Measurements from ENCODE around the gene RTL1. TPM values are rescaled to one million over a fixed set of nuclear protein-coding genes. Genes with fewer than 3 reads are reported as not detected.

Gene RTL1
- total RNA-seq, 1 experiment from 2014 or later = not detected

- H3K4ac ChIP-seq (ENCODE audit: low read depth, low read length) = no peak overlapping the region
- no peak overlapping the region for H2BK12ac ChIP-seq (ENCODE audit: insufficient read length, low read depth, low read length)
- H3K14ac ChIP-seq (ENCODE audit: insufficient read depth, low read length) = no peak overlapping the region
- no peaks in the 10 kb centered on the region for H4K20me1 ChIP-seq (ENCODE audit: control insufficient read depth, insufficient read depth, insufficient read length)
- H3K79me2 ChIP-seq (ENCODE audit: insufficient read depth, low read length) = no peaks in the 10 kb centered on the region
- Mint-ChIP-seq H3K4me1 (peaks cover 2 to 3% of the 10 kb centered on the region in 2 experiments; a peak in 3 of 4 replicates), H3K4me3 (no peak overlapping the region), H3K9me3 (peaks cover 0 to 3% of the 10 kb centered on the region in 2 experiments; a peak in 2 of 5 replicates), H3K27ac (no peak overlapping the region), H3K36me3 (ENCODE audit: insufficient read depth in 1 of 3, low read depth in 3 of 3) (no peaks in the 10 kb centered on the region; a peak in 1 of 7 replicates), H3K27me3 (ENCODE audit: low read depth) (peaks cover 18% of the 10 kb centered on the region)
- no peaks in the 10 kb centered on the region for H3K23me2 ChIP-seq (ENCODE audit: insufficient read length, low read depth, low read length, poor library complexity, severe bottlenecking)
- H3K18ac ChIP-seq (ENCODE audit: insufficient read length, low read depth, low read length) = no peak overlapping the region
- H3K27ac ChIP-seq (ENCODE audit: insufficient read length, low read depth, low read length) = no peak overlapping the region
- H4K8ac ChIP-seq (replicated peaks; ENCODE audit: insufficient read length, low read depth, low read length) = no peak overlapping the region
- H2BK15ac ChIP-seq (ENCODE audit: low read depth, low read length) = no peak overlapping the region
- H4K91ac ChIP-seq (ENCODE audit: insufficient read length, low read depth, low read length) = no peak overlapping the region
- no peak overlapping the region for H4K5ac ChIP-seq (ENCODE audit: insufficient read length, low read depth, low read length)
- H2BK20ac ChIP-seq (ENCODE audit: low read depth, low read length, poor library complexity, severe bottlenecking) = no peak overlapping the region
- no peaks in the 10 kb centered on the region for H3K9me3 ChIP-seq (ENCODE audit: control insufficient read depth, low read depth, low read length)
- no peak overlapping the region for H2BK120ac ChIP-seq (ENCODE audit: low read depth, low read length, poor library complexity, severe bottlenecking)
- no peaks in the 10 kb centered on the region for H3K27me3 ChIP-seq (ENCODE audit: insufficient read depth, low read length)
- no peak overlapping the region for H3K56ac ChIP-seq (ENCODE audit: insufficient read length, low read depth, low read length)
- H3T11ph ChIP-seq (ENCODE audit: low read length) = no peak overlapping the region
- no peak overlapping the region for H2AFZ ChIP-seq (ENCODE audit: low read length)
- H3K23ac ChIP-seq (ENCODE audit: insufficient read length, low read depth, low read length) = no peak overlapping the region
- H3K4me2 ChIP-seq (ENCODE audit: insufficient read depth, insufficient read length, low read length) = no peak overlapping the region
- H2BK5ac ChIP-seq (ENCODE audit: insufficient read length, low read length) = no peak overlapping the region
- no CpG with 5 or more reads among the region's 8 CpGs for WGBS (ENCODE audit: extremely low coverage, insufficient read length, low lambda C conversion rate)
- no peak for TF ChIP-seq CTCF (conservative IDR thresholded peaks at IDR 0.05)
- H3K9ac ChIP-seq (ENCODE audit: extremely low read depth, insufficient read length, low read length) = no peak overlapping the region
- no peak for DNase-seq
- H3K79me1 ChIP-seq (ENCODE audit: insufficient read depth, low read depth, low read length, poor library complexity, severe bottlenecking) = no peaks in the 10 kb centered on the region
- no peak overlapping the region for H2AK5ac ChIP-seq (ENCODE audit: insufficient read length, low read length)
- H3K4me1 ChIP-seq (ENCODE audit: insufficient read depth, low read length) = no peaks in the 10 kb centered on the region
Observed at GRCh38 chr14:100911665-100912316, 8.3 kb upstream of the RTL1 start.

All from H9 (cell line).